GM18861 (cell line): ENCODE data around the gene SORCS2.

Experiments used
- ATAC-seq: cut with Tn5 transposase; IDR thresholded peaks from one replicate; pipeline ENCODE4 v1.9.1; 2021; ENCODE audit not compliant: unreplicated experiment

The SORCS2 gene

DNA sequence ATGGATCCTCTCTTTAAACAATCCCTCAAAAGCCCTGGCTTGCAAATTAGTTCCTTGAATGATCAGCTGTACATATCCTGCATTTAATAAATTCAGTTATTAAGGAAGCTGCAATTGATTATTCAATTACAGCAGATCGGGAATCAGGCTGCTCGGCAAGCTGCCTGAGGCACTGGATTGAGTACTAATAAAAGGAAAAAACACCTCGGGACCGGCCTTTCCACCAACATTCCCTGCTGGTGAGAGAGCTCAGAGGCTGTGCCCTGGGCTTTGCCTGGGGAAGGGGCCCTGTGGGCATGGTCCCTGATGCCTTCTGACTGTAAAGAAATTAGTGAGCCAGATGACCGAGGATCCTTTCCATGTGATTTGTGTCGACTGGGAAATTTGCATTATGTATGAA lies 69.2 kb downstream of the SORCS2 start:
- ATAC-seq = no peak

DNA sequence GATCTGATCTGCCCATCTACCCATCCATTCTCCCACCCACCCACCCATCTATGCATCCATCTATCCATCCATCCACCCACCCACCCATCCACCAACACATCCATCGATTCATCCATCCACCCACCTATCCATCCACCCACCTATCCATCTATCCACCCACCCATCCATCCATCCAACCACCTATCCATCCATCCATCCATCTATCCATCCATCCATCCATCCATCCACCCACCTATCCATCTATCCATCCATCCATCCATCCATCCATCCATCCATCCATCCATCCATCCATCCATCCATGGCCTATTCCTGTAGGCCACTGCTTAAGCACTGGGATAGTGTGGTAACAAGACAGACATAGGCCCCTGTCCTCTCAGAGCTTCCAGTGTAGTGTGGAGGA lies 69.8 kb downstream of the SORCS2 start:
- ATAC-seq = no peak

DNA sequence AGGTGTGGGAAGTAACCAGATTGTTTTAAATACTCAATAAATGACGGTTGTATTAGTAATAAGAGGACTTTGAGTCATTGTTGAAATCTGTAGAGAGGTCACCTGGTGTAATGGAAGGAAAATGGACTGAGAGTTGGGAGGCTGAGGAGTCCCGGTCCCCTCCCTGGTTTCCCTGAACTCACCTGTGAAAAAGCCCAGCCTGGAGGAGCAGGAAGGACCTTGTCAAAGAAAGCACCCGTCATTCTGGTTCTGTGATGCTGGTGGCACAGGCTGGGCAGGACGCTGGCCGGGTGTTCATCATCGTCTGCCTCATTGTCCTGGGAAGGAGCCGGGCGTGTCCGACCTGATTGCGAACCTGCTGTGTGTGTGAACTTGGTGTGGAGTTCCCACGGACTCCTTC lies 70.8 kb downstream of the SORCS2 start:
- no peak for ATAC-seq

DNA sequence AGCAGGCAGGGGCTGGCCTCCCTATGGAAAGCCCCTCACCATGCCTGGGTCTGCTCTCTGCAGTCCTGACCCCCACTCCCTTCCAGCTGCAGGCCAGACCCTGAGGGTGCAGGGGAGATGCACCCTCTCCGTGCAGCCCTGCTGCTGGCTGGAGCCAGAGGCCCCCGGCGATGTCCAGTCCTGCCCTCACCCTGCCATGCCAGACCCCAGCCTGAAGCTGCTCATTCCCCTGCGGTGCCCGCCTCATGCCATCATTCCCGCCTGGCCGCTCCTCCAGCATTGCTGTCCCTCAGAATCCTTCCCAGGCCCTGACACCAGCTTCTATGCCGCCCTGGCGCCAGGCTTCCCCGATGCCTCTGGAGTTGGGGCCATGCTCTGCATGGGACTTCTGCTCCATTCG lies 72.4 kb downstream of the SORCS2 start:
- no peak for ATAC-seq

DNA sequence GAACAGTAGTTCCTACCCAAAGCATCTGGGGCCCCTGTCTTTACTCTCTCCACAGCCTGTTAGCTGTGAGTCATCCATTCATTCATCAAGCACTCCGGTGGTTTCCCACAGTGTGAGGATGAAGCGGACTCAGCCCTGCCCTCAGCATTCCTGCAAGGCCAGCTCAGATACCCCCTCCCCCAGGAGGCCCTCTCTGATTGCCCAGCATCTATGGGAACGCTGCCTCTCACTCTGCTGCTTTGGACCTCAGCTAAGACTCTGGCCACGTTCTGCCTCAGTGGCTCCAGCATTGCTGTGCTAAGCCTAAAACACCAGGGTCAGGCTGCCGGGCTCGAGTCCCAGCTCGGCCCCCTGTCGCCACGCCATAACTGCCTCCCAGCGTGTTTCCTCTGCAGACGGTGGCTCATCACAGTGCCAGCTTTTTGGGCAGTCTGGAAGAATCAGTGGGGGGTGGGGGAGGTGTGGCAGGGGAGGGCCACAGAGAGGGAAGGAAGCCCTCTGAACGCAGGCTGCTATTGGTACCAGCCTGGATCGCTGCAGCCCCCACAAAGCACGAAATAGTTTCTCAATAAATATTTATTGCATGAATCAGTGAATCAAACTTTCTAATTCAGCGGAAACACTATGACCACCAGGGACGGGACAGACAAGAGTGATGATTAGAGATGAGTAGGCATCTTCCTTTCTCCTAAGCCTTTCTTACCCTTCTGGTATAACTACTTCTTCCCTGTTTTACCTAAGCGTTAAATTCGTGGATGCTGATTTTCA lies 74.4 kb downstream of the SORCS2 start:
- ATAC-seq = no peak

DNA sequence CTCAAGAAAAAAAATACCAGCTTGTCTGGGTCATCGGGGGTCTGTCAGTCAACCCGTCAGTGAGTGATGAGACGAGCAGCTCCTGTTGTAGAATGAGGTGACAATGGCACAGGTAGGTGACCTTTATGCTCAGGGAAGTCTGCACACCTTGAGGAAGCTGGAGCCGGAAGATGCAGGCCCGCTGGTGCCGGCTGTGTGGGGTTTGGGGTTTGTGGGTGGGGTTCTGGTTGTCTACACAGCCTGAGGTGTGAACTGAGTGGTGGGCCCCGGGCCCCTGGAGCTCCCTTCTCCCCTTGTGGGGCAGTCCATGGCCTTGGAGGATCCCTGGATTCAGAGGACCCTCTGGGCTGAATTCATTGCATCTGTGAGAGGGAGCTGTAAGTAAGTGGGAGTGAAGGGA lies 75.5 kb downstream of the SORCS2 start:
- no peak for ATAC-seq

DNA sequence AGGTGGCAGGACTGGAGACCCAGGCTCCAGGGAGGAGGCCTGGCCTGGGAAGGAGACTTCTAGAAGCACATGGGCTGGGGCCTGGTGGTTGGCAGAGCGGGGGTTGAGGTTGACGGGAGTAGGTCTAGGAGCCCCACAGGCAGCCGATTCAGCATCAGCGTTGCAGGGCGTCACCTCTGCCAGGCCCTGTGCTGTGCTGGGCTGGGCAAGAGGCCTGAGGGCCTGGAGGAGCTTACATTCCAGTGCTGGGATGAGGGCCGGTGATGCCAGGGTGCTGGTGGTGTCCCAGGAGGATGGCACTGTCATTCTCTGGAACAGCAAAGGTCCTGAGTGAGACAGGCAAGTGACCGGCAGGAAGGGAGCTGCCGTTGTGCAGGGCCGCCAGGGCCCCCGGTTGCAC lies 76.6 kb downstream of the SORCS2 start:
- no peak for ATAC-seq

GRCh38 chr4:7270121-7270520 lies 77.8 kb downstream of the SORCS2 start:
- no peak for ATAC-seq

- ATAC-seq = no peak
These were observed 80.1 kb downstream of the SORCS2 start for GRCh38 chr4:7272404-7272803.

GRCh38 chr4:7273738-7274297 lies 81.5 kb downstream of the SORCS2 start:
- ATAC-seq = no peak

GRCh38 chr4:7275067-7275466 lies 82.7 kb downstream of the SORCS2 start:
- no peak for ATAC-seq

- ATAC-seq = no peak
These were observed 83.3 kb downstream of the SORCS2 start for GRCh38 chr4:7275490-7276154.

DNA sequence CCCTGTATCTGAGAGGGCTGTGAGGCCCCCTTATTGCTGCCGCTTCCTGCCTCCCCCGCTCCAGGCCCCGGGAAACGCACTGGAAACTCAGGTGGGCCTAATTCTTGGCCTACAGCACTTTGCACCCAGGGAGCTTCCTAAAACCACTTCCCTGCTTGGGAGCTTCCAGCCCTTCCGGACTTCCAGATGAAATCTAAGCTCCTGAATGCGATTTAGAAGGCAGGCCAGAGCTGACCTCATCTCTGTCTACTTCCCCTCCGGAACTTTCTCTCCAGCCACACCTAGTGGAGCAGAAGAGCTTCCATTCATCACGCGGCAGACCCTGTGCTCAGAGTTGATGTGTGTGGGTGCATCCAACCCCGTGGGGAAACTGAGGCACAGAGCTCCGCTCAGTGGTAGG lies 84.2 kb downstream of the SORCS2 start:
- ATAC-seq = no peak

GRCh38 chr4:7278071-7278765 lies 85.9 kb downstream of the SORCS2 start:
- no peak for ATAC-seq

DNA sequence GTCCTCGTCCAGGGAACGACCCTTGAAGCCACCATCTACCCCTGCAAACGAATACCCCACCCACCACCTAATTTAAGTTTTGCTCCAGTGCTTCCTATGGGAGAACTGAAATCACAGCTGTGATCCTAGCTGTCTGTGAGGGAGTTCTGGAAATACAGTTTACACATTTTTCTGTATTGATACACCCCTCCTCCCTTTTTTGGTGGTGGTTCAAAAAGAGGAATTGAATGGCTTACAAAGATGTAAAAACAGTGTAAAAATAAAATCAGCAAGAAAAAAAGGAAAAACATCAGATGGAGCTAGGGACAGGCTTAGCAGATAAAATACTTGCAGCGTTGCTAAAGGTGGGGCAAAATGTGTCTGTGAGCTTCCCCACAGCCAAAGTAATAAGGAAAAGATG lies 86.6 kb downstream of the SORCS2 start:
- ATAC-seq = no peak

DNA sequence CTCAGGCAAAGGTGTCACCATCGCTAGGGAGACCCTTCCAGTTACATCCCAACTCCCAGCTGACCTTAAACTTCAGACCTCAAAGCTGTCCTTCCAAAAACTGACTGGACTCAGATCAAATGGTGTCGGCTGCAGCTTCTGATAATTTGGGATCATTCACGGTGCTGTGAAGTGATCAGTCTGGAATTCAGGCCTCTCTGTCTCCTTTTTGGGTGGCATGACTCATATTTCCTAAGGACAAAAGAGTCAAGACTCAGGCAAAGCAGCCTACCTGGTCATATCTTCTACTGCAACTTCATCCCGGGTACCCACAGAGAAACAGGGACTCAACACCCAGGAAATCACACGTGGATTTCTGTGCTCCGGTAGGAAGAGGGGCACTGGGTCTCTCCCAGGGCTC lies 87.6 kb downstream of the SORCS2 start:
- ATAC-seq = no peak

GRCh38 chr4:7280926-7281690 lies 88.8 kb downstream of the SORCS2 start:
- ATAC-seq = no peak

- no peak for ATAC-seq
These were observed 89.6 kb downstream of the SORCS2 start for GRCh38 chr4:7281691-7282665.

GRCh38 chr4:7282786-7283440 lies 90.6 kb downstream of the SORCS2 start:
- ATAC-seq = no peak
